ENCODE results near the gene NUDCD3. TPM values are rescaled to one million over a fixed set of nuclear protein-coding genes. Genes with fewer than 3 reads are reported as not detected.

NUDCD3 gene
- total and polyA plus RNA-seq, 2 of the 8 experiments (the other 6 are each of a cell fraction or from before 2014, with no cell fraction given) = 35.2 to 93.7 TPM

GRCh38 chr7:44381494-44382220 is 108.8 kb downstream of the NUDCD3 start:
- CTCF ChIA-PET (ENCODE audit: partially characterized antibody) = interaction anchor here (1.2 kb wide), 1 partner anchor 140 kb away, joined by 3 read pairs; no protein-coding TSS in a partner anchor
- Histone ChIP-seq H2BK5ac (ENCODE audit: low read depth, low read length) (no peak overlapping the region), H4K91ac (replicated peaks; ENCODE audit: insufficient read length, low read length) (no peak overlapping the region), H3K36me3 (ENCODE audit: control insufficient read depth in 2 of 4, insufficient read depth in 4 of 4, low read length in 3 of 4) (peaks cover 0 to 5% (median 0%) of the 10 kb centered on the region in 4 experiments; a peak in 3 of 8 replicates), H3K79me1 (ENCODE audit: low read depth, low read length) (no peaks in the 10 kb centered on the region; the same call in 1 of the 2 replicates), H3K9ac (replicated peaks in 1 of 4; ENCODE audit: extremely low read depth in 1 of 4, low read depth in 3 of 4, low read length in 3 of 4) (no peak overlapping the region), H2BK15ac (ENCODE audit: low read length) (no peak overlapping the region), H3K23me2 (ENCODE audit: low read depth, low read length) (no peaks in the 10 kb centered on the region), H3K23ac (ENCODE audit: insufficient read length) (no peak overlapping the region), H3K4me1 (replicated peaks in 1 of 4; ENCODE audit: control insufficient read depth in 3 of 4, insufficient read depth in 4 of 4, low read length in 3 of 4) (no peaks in the 10 kb centered on the region), H2AK5ac (ENCODE audit: low read depth, low read length) (no peak overlapping the region), H2AFZ (ENCODE audit: low read length) (no peak overlapping the region), H4K20me1 (replicated peaks in 1 of 2; ENCODE audit: control insufficient read depth in 1 of 2, insufficient read depth in 2 of 2, low read length in 2 of 2) (peaks cover 0 to 15% of the 10 kb centered on the region in 2 experiments), H3K4me2 (ENCODE audit: insufficient read depth in 1 of 2, low read depth in 2 of 2, low read length in 2 of 2) (no peak overlapping the region), H4K8ac (ENCODE audit: extremely low read depth, insufficient read depth, low read length) (0 out of 2 replicates have a peak overlapping the region, but pooled peaks have one; percentile 35), H2BK12ac (ENCODE audit: low read depth, low read length) (no peak overlapping the region), H3K18ac (ENCODE audit: extremely low read depth, low read length) (no peak overlapping the region), H3K4me3 (ENCODE audit: extremely low read depth in 1 of 4, insufficient read depth in 2 of 4, low read depth in 3 of 4, low read length in 4 of 4) (no peak overlapping the region), H3K27me3 (replicated peaks in 1 of 4; ENCODE audit: control insufficient read depth in 3 of 4, extremely low read depth in 1 of 4, insufficient read depth in 3 of 4, low read length in 3 of 4) (peaks cover 0 to 2% (median 0%) of the 10 kb centered on the region in 4 experiments; a peak in 2 of 7 replicates), H4K5ac (ENCODE audit: insufficient read length, low read depth, low read length) (no peak overlapping the region), H3K14ac (ENCODE audit: insufficient read length) (no peak overlapping the region), H3K79me2 (ENCODE audit: control insufficient read depth in 1 of 2, insufficient read depth in 2 of 2, low read length in 2 of 2) (no peaks in the 10 kb centered on the region), H2BK20ac (ENCODE audit: low read length) (no peak overlapping the region), H3K27ac (ENCODE audit: low read depth, low read length) (no peak overlapping the region), H3K4ac (replicated peaks; ENCODE audit: insufficient read length, low read depth, low read length) (no peak overlapping the region), H3K56ac (replicated peaks; ENCODE audit: insufficient read length, low read depth, low read length) (no peak overlapping the region), H2BK120ac (replicated peaks; ENCODE audit: low read depth, low read length) (no peak overlapping the region), H3K9me3 (ENCODE audit: insufficient read depth in 2 of 2, low read depth in 1 of 2, low read length in 1 of 2) (no peaks in the 10 kb centered on the region)
- DNase-seq (ENCODE audit: low read depth in 1 of 2, low spot score in 2 of 2) = peak in 1 of 2 experiments; percentile 33
- POLR2A ChIA-PET (ENCODE audit: partially characterized antibody) = interaction anchor here (0.6 to 1.6 kb wide), 2 partner anchors 10 to 196 kb away, joined by 3 to 5 read pairs; no protein-coding TSS in a partner anchor
- 87% methylated on average over 7 of the region's 9 CpGs; no CpG with 5 or more reads in 1 of the 2 experiments for WGBS, 2 experiments (ENCODE audit: extremely low coverage in 1 of 2, insufficient coverage in 1 of 2, insufficient read length in 1 of 2, insufficient replicate concordance in 2 of 2, low coverage in 1 of 2, low lambda C conversion rate in 2 of 2, missing lambda C conversion rate in 1 of 2)
- no peak for FAIRE-seq
- TF ChIP-seq TAF1 (IDR thresholded peaks at IDR 0.05; ENCODE audit: low read depth, low read length) (no peak), POLR2A (IDR thresholded peaks at IDR 0.05; ENCODE audit: control extremely low read depth in 1 of 2, low read depth in 2 of 2, low read length in 2 of 2) (no peak), CHD2 (IDR thresholded peaks at IDR 0.05; ENCODE audit: low read length) (no peak), KDM1A (IDR thresholded peaks at IDR 0.05; ENCODE audit: borderline replicate concordance, low read length) (no peak), POLR2AphosphoS5 (IDR thresholded peaks at IDR 0.05; ENCODE audit: low read depth, low read length) (no peak), KDM5A (IDR thresholded peaks at IDR 0.05; ENCODE audit: low read length) (no peak), CHD1 (IDR thresholded peaks at IDR 0.05; ENCODE audit: low read depth, low read length) (no peak), BCL11A (IDR thresholded peaks at IDR 0.05; ENCODE audit: low read depth in 2 of 2, low read length in 2 of 2) (no peak), JUN (IDR thresholded peaks at IDR 0.05; ENCODE audit: low read depth, low read length) (no peak), RFX5 (IDR thresholded peaks at IDR 0.05; ENCODE audit: borderline replicate concordance, low read depth, low read length) (no peak), SP4 (IDR thresholded peaks at IDR 0.05; ENCODE audit: low read length) (no peak), RNF2 (IDR thresholded peaks at IDR 0.05; ENCODE audit: borderline replicate concordance, low read depth, low read length, missing control alignments, poor library complexity, severe bottlenecking) (no peak), RXRA (IDR thresholded peaks at IDR 0.05; ENCODE audit: insufficient read depth, low read depth, low read length) (no peak)

Data from H1 (cell line).